Muscle layer of duodenum (tissue), 2 donors: ENCODE measurements around the gene CALHM5.

Source experiments
- H3K27ac ChIP-seq: one replicate; pipeline ENCODE4 v1.7.0; 2013; ENCODE audit warnings: mild to moderate bottlenecking, low read length
- H3K27me3 ChIP-seq: one replicate; pipeline ENCODE4 v1.7.0; 2013; ENCODE audit warnings: low read depth, mild to moderate bottlenecking, control low read depth, low read length
- H3K36me3 ChIP-seq, 2 donors: one replicate each; pipeline ENCODE4 v1.7.0; 2013; ENCODE audit warnings: low read length in 2 of 2, control low read depth in 1 of 2, mild to moderate bottlenecking in 1 of 2; ENCODE audit not compliant: insufficient read depth in 2 of 2, control insufficient read depth in 1 of 2
- H3K4me1 ChIP-seq, 2 donors: one replicate each; pipeline ENCODE4 v1.7.0; 2013; ENCODE audit warnings: low read length in 2 of 2, mild to moderate bottlenecking in 2 of 2, control low read depth in 1 of 2, moderate library complexity in 1 of 2; ENCODE audit not compliant: insufficient read depth in 2 of 2, control insufficient read depth in 1 of 2
- H3K4me3 ChIP-seq, 2 donors: one replicate each; pipeline ENCODE4 v1.7.0; 2013; ENCODE audit warnings: low read length in 2 of 2, low read depth in 1 of 2, mild to moderate bottlenecking in 1 of 2
- H3K9me3 ChIP-seq, 2 donors: one replicate each; pipeline ENCODE4 v1.7.0; 2013; ENCODE audit warnings: low read length in 2 of 2, control low read depth in 1 of 2, mild to moderate bottlenecking in 1 of 2; ENCODE audit not compliant: control insufficient read depth in 1 of 2
- donor health status: healthy.

CALHM5 gene, protein sequence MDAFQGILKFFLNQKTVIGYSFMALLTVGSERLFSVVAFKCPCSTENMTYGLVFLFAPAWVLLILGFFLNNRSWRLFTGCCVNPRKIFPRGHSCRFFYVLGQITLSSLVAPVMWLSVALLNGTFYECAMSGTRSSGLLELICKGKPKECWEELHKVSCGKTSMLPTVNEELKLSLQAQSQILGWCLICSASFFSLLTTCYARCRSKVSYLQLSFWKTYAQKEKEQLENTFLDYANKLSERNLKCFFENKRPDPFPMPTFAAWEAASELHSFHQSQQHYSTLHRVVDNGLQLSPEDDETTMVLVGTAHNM

DNA sequence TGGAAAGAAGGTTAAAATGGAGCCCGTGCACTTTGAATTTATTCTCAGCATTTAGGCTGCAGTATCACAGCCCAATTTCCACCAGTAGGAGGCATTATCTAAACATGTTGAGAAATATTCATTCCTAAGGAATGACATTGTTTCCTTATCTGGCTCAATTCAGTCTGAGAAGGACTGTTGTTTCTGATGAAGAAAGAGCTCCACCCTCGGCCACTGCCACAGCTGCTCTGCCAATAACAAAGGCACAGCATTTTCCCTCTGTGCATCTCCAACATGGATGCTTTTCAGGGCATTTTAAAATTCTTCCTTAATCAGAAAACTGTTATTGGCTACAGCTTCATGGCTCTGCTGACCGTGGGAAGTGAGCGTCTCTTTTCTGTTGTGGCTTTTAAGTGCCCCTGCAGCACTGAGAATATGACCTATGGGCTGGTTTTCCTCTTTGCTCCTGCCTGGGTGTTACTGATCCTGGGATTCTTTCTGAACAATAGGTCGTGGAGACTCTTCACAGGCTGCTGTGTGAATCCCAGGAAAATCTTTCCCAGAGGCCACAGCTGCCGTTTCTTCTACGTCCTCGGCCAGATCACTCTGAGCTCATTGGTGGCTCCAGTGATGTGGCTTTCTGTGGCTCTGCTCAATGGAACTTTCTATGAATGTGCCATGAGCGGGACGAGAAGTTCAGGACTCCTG is at the start of gene CALHM5:
Gene CALHM5, plus strand, starts transcription at position 216 of the 687 bp plus-strand sequence. Its CDS starts 58 bp downstream, at position 274.
- H3K9me3 ChIP-seq: no peaks in the 10 kb centered on the region
- H3K27me3 ChIP-seq: no peaks in the 10 kb centered on the region
- peak within 1 kb of the TSS; percentile 66 to 79 for H3K4me3 ChIP-seq
- peak within 1 kb of the TSS; percentile 90 for H3K27ac ChIP-seq
- H3K4me1 ChIP-seq: no peaks in the 10 kb centered on the region
- H3K36me3 ChIP-seq: peaks cover 0 to 16% of the 10 kb centered on the region in 2 donors

DNA sequence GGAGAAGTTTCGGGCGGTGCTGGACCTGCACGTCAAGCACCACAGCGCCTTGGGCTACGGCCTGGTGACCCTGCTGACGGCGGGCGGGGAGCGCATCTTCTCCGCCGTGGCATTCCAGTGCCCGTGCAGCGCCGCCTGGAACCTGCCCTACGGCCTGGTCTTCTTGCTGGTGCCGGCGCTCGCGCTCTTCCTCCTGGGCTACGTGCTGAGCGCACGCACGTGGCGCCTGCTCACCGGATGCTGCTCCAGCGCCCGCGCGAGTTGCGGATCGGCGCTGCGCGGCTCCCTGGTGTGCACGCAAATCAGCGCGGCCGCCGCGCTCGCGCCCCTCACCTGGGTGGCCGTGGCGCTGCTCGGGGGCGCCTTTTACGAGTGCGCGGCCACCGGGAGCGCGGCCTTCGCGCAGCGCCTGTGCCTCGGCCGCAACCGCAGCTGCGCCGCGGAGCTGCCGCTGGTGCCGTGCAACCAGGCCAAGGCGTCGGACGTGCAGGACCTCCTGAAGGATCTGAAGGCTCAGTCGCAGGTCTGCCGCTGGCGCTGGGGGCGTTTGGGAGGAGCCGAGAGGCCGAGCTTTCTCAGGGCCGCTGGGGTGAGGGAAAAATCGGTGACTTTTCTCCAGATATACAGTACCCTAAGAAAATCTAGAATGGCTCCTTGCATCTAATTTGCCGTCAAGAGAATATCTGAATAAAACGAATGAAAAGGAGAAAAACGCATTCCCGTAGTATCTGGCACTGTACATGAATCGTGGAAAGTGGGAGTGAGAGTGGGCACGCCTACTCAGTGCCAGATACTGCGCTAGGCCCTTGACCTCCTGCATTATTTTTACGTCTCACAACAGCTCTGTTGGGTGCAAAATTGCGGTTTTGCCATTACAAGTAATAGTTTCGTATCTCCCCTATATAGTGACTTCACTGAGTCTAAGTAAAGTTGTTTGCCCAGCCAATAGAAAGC is 49.2 kb upstream of the CALHM5 start:
- peak overlapping the region; percentile 59 to 68 for H3K4me3 ChIP-seq
- H3K27ac ChIP-seq: no peak overlapping the region
- H3K4me1 ChIP-seq: no peaks in the 10 kb centered on the region
- H3K27me3 ChIP-seq: no peaks in the 10 kb centered on the region
- H3K9me3 ChIP-seq: no peaks in the 10 kb centered on the region
- H3K36me3 ChIP-seq: no peaks in the 10 kb centered on the region

DNA sequence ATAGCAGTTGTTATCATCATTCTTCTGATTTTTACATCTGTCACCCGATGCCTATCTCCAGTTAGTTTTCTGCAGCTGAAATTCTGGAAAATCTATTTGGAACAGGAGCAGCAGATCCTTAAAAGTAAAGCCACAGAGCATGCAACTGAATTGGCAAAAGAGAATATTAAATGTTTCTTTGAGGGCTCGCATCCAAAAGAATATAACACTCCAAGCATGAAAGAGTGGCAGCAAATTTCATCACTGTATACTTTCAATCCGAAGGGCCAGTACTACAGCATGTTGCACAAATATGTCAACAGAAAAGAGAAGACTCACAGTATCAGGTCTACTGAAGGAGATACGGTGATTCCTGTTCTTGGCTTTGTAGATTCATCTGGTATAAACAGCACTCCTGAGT is 48.1 kb upstream of the CALHM5 start:
- Histone ChIP-seq H3K27ac (no peak overlapping the region), H3K4me3 (no peak overlapping the region), H3K4me1 (no peaks in the 10 kb centered on the region), H3K36me3 (no peaks in the 10 kb centered on the region), H3K27me3 (no peaks in the 10 kb centered on the region), H3K9me3 (no peaks in the 10 kb centered on the region)

GRCh38 chr6:116465246-116465645 is 46.2 kb upstream of the CALHM5 start:
- no peak overlapping the region for H3K4me3 ChIP-seq
- no peaks in the 10 kb centered on the region for H3K4me1 ChIP-seq
- H3K36me3 ChIP-seq: no peaks in the 10 kb centered on the region
- no peaks in the 10 kb centered on the region for H3K9me3 ChIP-seq
- no peak overlapping the region for H3K27ac ChIP-seq
- no peaks in the 10 kb centered on the region for H3K27me3 ChIP-seq

DNA sequence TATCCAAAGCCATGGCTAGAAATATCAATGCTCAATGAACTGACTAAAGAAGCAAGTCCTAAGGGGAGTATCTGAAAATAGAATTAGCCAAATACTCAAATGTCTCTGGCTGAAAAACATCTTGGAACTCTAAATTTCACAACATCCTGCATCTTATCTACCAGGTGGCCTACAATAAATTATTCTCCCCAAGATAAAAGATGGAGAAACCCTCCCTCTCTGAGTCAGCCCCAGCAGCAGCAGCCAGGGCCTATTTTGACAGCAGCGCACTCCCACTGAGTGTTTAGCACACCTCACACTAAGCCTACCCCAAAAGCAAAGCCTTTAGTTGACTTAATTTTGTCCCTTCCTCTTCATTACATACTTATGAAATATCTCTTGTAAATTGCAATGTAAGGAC is 44.3 kb upstream of the CALHM5 start:
- Histone ChIP-seq H3K4me1 (no peaks in the 10 kb centered on the region), H3K4me3 (no peak overlapping the region), H3K36me3 (no peaks in the 10 kb centered on the region), H3K9me3 (no peaks in the 10 kb centered on the region), H3K27ac (no peak overlapping the region), H3K27me3 (no peaks in the 10 kb centered on the region)

DNA sequence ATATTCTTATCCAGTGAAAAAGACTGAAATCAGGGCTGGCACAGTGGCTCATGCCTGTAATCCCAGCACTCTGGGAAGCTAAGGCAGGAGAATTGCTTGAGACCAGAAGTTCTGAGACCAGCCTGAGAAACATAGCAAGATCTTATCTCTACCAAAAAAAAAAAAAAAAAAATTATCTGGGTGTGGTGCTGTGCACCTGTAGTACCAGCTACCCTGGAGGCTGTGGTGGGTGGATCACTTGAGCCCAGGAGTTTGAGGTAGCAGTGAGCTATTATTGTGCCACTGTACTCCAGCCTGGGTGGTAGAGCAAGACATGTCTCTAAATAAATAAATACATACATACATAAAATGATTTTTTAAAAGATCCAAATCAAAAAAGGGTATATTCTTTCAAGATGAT is 43.9 kb upstream of the CALHM5 start:
- H3K27me3 ChIP-seq: no peaks in the 10 kb centered on the region
- H3K9me3 ChIP-seq: no peaks in the 10 kb centered on the region
- no peak overlapping the region for H3K4me3 ChIP-seq
- no peaks in the 10 kb centered on the region for H3K36me3 ChIP-seq
- H3K27ac ChIP-seq: no peak overlapping the region
- no peaks in the 10 kb centered on the region for H3K4me1 ChIP-seq

DNA sequence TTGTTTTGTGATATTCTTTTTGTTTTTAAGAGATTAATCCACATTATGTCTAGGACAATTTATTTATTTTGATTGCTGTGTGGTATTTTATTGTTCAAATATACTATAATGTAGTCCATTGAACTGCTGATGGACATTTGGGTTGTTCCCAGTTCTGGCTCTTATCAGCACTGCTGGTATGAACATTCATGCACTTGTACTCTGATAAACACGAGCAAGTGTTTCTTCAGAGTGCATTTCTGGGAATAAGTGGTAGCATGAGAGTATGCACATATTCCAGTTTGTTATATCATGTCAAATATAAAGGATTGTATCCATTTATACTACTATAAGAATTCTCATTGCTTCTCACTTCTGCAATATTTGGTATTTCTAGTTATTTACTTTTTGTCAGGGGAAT is 43.1 kb upstream of the CALHM5 start:
- Histone ChIP-seq H3K4me1 (no peaks in the 10 kb centered on the region), H3K27ac (no peak overlapping the region), H3K27me3 (no peaks in the 10 kb centered on the region), H3K9me3 (no peaks in the 10 kb centered on the region), H3K4me3 (no peak overlapping the region), H3K36me3 (no peaks in the 10 kb centered on the region)

DNA sequence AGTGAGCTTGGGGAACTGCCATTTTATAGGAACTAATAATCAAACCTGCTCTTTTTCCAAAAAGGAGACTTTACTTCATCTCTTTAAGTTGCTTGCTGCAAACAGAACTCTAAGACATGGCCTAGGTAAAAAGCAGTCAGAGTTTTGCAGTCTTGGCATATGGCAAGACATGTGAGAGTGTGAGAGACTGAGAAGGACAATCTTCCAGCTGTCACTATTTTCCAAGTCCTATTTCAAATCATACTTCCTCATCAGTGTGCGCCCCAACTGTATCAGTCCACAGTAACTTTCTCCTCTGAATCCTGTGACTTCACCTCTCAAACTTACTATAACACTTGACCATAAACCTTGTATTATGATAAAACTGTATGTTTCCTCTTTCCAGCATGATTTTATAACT is 39.9 kb upstream of the CALHM5 start:
- Histone ChIP-seq H3K36me3 (no peaks in the 10 kb centered on the region), H3K4me1 (no peaks in the 10 kb centered on the region), H3K4me3 (no peak overlapping the region), H3K27ac (no peak overlapping the region), H3K9me3 (no peaks in the 10 kb centered on the region), H3K27me3 (no peaks in the 10 kb centered on the region)

DNA sequence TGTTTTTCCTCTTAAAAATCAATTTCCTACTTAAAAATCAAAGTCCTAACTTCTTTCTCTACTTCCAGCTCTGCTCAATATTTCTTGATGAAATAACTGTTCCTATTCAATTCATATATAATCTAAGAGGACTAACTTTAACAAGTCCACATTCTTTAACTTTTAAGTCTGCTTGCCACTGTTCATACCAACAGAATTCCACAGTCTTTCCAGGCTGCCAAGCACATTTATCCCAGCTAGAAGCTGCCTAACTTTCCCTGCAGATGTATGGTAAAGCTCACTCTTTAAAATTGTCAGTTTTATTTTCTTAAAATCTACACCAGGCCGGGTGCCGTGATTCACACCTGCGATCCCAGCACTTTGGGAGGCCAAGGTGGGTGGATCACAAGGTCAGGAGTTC is 38.7 kb upstream of the CALHM5 start:
- Histone ChIP-seq H3K27me3 (no peaks in the 10 kb centered on the region), H3K4me1 (no peaks in the 10 kb centered on the region), H3K27ac (no peak overlapping the region)

GRCh38 chr6:116475141-116475540 is 36.3 kb upstream of the CALHM5 start:
- no peaks in the 10 kb centered on the region for H3K4me1 ChIP-seq
- H3K27me3 ChIP-seq: no peaks in the 10 kb centered on the region
- no peak overlapping the region for H3K4me3 ChIP-seq
- H3K36me3 ChIP-seq: no peaks in the 10 kb centered on the region
- H3K27ac ChIP-seq: no peak overlapping the region
- H3K9me3 ChIP-seq: no peaks in the 10 kb centered on the region

More for the DNA sequence above, 38.7 kb upstream of the CALHM5 start:
- no peaks in the 10 kb centered on the region for H3K9me3 ChIP-seq
- no peak overlapping the region for H3K4me3 ChIP-seq
- no peaks in the 10 kb centered on the region for H3K36me3 ChIP-seq

- no peak overlapping the region for H3K4me3 ChIP-seq
- H3K9me3 ChIP-seq: no peaks in the 10 kb centered on the region
- H3K36me3 ChIP-seq: no peaks in the 10 kb centered on the region
- no peaks in the 10 kb centered on the region for H3K27me3 ChIP-seq
- no peaks in the 10 kb centered on the region for H3K4me1 ChIP-seq
- no peak overlapping the region for H3K27ac ChIP-seq
These were observed 35.3 kb upstream of the CALHM5 start for GRCh38 chr6:116476002-116476678.
